Loucy (cell line): Measurements from ENCODE around the gene KIAA1549.

Source experiments
- CTCF ChIP-seq: fragments of 200-600 bp; sonication (generic); conservative IDR thresholded peaks from 2 replicates; pipeline ENCODE4 v1.5.1; 2014; ENCODE audit warnings: mild to moderate bottlenecking, antibody characterized with exemption, low read length
- EZH2phosphoT487 ChIP-seq: fragments of 200-600 bp; IDR thresholded peaks from 2 replicates; pipeline ENCODE4 v1.6.1; 2018; ENCODE audit warnings: antibody characterized with exemption, mild to moderate bottlenecking, moderate library complexity, borderline replicate concordance

GRCh38 chr7:138834583-138834982 lies 146.6 kb downstream of the KIAA1549 start:
- TF ChIP-seq CTCF, result no peak
- TF ChIP-seq EZH2phosphoT487, result no peak
